GM19043 (cell line): ENCODE data around the gene TENT4B.
"Not testable (repeated sequence)": the region's sequence is repeated elsewhere in the genome, so short reads cannot be mapped to it uniquely, and the experiment has no call there.

ENCODE experiments used
- ATAC-seq: cut with Tn5 transposase; IDR thresholded peaks from one replicate; pipeline ENCODE4 v1.9.1; 2021; ENCODE audit warnings: low read depth; ENCODE audit not compliant: unreplicated experiment

TENT4B gene

DNA sequence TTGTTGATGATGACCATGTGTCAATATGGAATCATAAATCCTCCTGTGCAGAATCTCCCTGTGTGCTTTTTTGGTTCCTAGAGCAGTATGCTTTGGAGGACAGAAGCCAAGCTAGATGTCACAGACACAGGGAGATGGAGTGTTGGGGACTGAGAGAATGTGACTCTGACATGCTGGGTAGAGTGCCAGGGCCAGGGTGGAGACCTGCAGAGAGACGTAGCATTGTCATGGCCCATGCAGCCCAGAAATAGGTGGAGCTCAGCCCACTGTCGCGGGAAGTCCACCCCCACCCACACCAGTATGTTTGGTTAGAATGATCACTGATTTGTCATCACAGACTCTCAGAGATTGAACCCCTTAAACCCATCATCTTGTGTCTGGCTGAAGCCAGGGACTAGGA lies 74.0 kb downstream of the TENT4B start:
- no peak for ATAC-seq

DNA sequence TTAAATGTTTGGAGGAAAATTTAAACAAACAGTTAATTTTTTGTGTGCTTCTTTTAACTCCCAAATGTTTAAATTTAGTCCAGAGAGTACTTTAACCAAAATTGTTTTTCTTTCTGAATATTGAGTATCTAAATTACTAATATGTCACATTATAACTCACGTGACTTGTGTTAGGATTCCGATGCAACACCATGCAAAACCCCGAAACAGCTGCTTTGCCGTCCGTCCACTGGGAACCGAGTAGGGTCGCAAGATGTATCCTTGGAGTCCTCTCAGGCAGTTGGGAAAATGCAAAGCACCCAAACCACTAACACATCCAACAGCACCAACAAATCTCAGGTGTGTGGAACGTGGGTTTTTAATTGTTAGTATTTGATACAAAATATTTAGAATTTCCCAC lies 74.6 kb downstream of the TENT4B start:
- ATAC-seq: no peak

DNA sequence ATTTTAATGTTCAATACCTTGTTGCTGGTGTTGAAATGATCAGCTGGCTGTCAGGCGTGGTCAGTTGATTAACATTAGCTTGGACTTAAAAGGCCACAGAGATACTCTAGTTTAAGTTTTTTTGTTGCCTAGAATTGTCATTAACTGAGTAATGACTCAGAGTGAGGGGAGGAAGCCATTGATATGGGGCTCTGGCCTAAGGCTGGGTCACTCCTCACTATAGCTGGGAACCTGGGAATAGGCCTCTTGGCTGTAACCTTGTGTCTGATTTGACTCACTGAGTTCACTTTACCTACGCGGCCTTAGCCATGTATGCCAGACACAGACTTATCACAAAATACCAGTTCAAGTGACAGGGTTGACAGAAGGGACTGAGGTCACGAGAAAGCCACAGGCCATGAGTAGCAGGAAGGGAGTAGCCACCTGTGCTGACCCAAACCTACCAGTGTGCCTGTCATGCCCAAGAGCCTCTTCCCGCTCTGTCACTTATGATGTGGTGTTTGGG lies 75.3 kb downstream of the TENT4B start:
- ATAC-seq: no peak

DNA sequence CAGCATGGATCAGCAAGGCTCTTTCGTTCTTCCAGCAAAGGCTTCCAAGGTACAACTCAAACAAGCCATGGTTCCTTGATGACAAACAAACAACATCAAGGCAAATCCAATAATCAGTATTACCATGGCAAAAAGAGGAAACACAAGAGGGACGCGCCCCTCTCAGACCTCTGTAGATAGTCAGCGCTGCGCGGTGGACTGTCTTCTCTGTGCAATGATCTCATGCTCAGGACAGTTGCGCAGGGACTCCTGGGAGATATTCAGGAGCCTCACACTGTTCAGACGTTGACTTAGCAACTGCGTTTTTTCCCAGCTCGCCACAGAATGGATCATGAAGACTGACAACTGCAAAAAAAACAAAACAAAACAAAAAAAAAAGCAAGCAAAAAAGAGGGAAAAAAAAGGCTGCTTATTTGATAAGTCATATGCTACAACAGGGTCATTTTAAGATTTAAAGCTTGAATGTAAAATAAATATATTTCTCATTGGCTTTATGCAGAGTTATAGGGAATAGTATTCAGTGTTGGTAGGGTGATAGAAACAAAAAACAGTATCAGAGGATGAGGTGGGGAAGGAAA lies 76.1 kb downstream of the TENT4B start:
- ATAC-seq: no peak

DNA sequence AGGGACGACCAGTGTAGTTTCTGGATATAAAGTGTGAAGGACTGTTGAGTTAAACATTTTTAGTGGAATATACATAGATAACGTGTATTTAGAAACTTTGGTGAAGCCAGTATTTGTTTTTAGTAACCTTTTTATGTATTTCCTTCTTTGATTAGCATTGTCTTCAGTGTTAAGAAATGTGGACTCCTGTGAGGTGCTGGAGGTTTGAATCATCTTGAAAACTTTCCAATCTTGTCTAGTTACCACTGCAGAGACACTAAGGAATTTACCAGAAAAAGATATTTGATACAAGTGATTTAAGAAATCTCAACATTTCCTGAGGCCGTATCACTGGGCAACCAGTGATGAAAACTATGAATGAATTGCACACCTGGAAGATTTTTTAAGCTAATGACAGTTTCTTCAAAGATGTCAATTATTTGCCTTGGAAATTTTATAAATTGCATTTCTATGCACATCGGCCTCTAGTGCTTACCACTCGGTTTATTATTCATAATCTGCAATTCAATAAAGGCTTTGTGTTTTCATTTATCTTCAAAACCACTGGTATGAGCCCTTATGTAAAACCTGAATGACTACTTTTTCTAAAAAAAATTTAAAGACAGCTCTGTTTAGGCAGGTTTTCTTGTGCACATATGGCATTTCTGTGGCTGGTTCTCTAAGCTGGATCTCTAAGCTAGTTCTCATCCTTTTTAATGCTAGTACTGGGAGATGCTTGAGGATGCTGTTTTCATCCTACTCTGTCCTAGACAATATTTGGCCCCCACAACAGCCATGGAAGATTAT lies 81.9 kb downstream of the TENT4B start:
- ATAC-seq: no peak

DNA sequence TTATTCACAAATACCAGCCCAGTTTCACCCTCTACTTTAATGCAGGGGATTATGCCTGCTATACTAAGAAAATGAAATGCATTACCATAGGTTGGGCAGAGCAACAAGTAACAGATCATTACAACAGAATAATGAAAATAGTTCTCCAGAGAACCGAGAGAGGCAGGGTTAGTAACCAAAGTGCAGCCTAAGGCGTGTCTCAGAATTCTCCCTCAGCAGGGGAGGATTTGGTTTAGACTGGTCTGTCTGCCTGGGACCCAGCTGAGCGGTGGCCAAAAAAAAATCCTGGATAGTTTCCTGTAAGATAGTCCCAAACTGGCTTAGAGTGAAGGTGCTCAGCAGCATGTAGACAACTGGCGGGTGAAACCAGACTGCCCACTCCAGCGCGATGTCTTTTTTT lies 82.5 kb downstream of the TENT4B start:
- ATAC-seq: no peak

DNA sequence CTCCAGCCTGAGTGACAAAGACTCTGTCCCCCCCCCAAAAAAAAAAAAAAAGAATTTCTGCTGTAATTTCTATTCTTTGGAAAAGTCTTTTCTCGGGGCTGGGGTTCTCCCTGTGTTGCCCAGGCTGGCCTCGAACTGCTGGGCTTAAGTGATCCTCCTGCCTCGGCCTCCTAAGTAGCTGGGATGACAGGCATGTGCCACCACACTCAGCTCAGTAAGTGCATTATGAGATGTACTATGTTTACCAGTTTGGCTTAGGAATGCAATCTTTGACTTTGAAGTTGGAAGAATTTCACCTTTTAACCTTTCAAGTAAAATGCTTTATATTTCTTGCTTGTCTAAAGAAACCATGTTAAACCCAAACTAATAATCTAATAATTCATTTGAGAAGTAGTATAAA lies 85.2 kb downstream of the TENT4B start:
- ATAC-seq: no peak

DNA sequence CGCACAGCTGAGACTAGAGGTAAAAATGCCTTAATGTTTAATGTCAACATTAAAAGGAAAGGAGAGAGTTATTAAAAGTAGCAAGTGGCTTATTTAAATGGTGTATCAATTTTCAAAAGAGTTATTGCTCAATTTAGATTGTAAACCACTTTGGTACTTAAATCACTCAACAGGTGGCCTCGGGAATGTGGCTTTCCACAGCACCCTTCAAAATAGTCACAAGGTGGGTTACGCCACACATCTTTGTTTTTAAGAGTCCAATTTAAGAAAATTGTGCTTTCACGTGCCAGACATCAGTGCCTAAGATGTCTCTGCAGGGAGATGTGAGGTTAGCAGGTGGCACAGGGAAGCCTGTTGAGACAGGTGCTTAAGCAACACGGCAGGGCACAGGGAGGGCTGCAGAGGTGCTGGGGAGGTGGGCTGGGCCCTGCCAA lies 85.8 kb downstream of the TENT4B start:
- ATAC-seq: no peak

DNA sequence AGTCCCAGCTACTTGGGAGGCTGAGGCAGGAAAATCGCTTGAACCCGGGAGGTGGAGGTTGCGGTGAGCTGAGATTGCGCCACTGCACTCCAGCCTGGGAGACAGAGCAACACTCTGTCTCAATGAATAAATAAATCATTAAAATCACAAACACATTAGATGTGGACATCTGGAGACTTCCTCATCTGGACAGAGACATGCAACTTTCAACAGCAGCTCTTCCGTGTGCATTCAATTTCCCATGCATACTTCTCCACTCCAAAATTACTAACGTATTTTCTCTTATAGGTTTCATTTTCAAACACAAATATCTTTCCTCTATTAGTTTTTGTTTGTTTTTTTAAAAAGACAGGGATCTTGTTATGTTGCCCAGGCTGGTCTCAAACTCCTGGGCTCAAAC lies 89.9 kb downstream of the TENT4B start:
- ATAC-seq: not testable (repeated sequence)

DNA sequence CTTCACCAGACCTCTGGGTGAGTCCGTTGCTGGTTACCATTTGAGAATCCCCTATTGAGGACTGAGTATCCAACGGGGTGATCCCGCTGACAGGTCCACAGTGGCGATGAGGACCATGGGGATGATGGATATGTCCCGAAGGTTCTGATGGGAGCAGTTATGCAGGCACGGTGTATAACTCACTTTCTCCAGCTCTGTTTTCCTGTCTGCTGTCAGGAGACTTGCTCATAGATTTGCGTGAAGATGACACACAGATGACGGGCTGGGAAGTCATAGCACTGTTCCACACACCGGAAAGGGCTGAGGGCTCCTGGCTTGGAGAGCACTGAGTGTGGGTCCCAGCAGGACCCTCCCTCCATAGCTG lies 91.0 kb downstream of the TENT4B start:
- ATAC-seq: no peak

DNA sequence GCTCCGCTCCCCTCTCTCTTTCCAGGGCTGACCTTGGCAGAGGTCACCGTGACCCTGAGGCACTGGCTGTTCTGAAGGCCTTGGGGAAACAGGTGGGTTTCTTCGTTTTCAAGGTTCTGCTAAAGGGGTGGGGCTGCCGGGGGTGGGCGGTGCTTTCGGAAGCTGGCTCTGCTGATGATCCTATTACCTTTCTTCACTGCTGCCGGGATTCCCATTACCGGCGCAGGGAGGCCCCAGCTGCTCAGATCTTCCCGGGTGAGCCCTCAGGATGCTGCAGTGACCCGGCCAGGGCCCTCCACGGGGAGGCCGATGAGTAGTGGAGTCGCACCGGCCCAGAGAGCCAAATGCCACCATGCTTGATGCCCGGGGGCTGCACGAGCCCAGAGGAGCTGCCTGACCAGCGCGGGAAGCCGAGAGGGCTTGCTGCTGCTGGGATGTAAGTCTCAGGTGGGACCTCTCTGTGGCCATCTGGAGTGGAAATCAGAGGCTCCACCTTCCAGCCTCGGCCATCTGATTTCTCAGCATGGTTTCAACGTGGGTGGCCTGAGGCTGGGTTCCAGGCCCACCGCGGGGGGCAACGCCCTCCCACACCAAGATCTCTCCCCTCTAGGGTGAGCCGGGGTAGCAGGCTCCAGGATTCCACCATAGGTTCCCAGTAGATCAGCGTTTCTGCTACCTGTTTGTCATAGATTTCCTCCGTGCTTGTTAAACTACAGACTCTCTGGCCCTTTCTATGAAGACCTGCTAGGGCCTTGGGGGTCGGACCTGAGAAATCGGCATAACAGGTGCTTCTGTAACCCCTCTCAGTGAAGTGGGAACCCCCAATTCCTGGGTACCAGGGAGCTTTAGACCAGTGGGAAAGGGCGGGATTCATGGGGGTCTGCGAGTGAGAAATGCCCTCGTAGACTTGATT lies 91.7 kb downstream of the TENT4B start:
- ATAC-seq: no peak

DNA sequence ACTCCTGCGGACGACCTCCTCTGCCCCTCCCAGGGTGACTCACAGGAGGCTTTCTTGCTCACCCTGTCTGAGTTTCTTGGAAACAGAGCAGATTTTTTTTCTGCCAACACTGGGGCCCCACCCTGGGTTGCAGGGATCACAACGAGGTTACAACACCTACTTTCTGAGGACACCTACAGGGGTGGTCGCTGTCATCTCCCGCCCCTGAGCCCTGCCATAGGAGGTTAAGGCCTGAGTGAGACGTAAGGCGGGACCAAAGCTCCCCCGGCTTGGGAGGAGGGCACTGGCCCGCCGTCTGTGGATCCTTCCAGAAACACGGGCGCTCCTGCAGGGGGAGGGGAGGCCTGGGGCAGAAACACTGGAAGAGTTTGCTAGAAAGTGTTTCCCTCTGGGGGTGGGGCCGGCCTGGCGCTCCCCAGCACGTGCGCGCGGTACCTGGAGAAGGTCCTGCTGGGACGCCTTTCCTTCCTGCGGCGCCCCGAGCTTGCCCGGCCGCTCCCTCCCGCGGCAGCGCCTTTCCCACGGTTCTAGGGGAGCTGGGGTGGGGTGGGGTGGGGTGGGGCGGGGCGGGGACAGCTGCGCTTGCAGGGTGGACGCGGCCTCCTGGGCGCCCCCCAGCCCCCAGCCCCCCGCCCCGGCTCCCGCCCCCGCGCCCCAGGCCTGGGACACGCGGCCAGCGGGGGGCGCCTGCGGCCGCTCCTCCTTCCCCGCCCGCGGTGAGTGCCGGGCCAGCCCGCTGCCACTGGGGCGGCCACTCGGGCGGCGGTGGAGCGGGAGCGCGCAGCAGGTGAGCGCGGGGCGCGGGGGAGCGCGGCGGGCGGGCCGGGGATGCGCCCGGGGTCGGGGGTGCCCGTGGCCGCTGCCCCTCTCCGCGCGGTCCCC lies 92.6 kb downstream of the TENT4B start:
- peak; percentile 71 for ATAC-seq

DNA sequence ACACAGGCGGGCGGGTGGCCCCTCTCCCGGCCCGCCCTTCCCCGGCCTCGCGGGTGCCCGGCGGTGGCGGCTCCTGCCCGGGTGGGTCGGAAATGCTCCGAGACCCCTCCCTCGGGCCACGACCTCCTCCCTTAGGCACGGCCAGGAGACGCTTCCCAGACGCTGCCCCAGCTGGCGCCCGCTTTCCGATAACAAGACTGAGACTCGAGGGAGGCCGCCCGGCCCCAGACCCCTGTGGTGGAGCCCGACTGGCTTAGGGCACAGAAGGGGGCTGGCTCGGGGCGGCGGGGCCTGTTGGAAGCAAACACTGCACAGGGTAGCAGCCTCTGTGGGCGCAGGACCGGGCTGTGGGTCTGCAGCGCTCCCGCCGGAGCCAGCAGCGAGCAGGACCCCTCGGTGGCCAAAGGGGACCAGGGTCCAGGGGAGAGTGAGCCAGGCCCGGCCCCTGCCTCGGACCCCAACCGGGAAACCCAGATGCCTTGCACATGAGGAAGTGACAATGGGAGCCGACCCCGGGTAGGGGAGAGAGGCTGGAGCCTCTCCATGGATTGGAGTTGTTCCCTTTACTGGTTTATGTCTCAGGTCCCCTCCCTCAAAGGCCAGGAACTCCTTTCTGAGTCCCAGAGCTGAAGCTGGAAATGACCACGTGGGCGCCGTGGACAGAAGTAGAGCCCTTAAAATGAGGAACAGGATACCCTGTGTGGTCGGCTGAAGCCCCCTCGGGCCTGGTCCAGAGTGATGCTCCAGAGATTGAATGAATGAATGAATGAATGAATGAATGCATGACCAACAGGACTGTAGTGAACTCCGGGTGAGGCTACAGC lies 93.4 kb downstream of the TENT4B start:
- peak; percentile 28 for ATAC-seq

DNA sequence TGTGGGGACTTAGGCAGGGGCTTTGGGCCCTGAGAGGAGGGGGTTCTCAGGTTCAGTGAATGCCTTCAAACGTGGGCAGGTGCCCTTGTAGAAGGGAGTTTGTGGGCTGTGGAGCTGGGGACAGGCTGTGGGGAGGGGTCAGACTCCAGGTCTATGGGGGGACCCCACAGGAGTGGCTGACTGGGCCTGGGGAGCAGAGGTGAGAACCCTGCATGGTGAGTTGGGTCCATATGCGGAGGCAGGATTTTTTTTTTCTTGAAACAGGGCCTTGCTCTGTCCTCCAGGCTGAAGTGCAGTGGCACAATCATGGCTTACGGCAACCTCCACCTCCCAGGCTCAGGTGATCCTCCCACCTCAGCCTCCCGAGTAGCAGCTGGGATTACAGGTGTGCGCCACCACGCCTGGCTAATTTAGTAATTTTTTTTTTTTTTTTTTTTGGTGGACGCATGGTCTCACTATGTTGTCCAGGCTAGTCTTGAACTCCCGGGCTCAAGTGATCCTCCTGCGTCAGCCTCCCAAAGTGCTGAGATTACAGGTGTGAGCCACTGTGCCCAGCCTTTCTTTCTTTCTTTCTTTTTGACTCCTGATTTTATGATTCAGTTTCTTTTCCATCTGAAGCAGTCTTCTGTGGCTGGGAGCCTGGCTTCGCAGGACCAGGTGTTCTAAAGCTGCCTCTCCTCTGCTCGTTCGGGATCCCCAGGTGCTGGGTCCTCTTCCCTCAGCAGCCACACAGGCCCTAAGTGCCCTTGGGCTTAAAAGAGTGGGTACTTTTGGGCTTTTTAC lies 94.2 kb downstream of the TENT4B start:
- no peak for ATAC-seq

DNA sequence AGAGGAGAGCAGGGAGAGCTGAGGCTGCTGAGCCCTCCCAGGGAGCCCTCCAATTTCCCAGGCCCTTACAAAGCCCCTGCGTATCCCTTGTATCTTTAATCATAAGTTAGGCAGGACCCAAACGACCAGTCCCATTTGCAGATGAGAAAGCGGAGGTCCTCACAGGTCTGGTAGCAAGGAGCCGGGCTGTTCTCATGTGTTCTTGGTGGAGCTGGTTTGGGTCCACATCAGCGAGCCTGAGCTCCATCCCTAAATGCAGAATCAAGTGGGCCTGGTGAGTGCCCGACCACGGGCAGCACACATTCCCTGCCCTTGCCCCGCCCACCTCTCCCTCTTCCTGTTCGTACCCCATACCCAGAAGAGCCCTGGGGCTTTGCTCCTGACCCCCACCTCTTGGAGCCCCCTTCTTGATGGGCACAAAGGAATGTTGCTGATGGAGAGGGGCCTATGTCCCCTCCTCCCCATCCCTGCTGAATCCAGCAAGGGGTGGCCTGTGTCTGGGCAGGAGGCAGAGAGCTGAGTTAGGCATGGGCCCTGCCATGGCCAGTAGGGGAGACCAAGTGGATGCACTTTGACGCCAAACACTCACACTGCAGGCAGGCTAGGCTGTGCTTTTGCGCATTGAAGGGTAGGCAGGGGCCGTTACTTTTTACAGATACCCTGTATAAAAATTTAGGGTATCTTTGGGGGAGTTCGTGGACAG lies 95.0 kb downstream of the TENT4B start:
- no peak for ATAC-seq

DNA sequence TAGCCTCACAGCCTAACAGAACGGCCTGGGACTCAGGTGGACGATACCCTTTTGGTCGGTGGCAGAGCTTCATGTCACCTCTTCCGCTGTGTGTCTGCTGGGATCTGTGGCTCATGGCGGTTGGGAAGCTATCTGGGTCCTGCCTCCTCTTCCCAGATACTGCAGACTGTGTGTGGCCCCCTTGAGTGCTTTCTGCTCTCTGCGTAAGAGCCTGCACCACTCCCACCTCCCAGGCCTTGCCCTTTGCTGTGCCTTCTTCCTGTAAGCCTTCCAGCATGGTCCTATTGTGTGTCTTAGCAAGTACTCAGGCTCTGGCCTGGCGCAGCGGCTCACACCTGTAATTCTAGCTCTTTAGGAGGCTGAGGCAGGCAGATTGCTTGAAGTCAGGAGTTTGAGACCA lies 95.7 kb downstream of the TENT4B start:
- no peak for ATAC-seq

DNA sequence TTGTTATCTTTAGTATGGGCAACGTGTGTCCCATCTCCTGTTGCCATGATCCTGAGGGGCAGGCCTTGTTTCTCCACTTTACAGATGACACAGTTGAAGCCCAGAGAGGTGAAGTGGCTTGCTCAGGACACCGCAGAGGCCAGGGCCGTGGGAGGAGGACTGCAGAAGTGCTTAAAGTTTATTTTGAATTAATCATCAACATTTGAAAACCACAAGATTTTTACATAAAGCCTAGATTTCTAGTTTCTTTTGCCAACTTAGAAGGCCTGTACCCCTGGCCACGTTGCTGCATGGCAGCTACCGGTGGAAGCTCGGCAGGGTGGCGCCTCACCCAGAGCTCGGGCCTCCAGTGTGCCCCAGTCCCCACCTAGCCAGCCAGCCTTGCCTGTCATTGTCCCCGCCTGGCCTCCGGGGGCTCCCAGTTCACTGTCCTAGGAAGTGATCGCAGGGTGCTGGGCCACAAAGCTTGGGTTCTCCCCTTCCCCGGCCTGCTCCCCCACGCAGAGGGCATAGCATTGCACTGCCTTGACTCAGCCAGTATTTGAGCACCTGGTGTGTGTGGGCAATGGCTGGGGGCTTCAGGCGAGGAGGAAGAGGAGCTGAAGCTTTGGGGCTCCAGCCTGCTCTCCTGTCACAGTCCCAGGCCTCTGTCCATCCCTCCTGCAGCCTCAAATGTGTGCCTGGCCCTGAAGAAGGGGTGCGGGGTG lies 98.4 kb downstream of the TENT4B start:
- ATAC-seq: no peak
